ENCODE data around the gene MBP.

The MBP gene

DNA sequence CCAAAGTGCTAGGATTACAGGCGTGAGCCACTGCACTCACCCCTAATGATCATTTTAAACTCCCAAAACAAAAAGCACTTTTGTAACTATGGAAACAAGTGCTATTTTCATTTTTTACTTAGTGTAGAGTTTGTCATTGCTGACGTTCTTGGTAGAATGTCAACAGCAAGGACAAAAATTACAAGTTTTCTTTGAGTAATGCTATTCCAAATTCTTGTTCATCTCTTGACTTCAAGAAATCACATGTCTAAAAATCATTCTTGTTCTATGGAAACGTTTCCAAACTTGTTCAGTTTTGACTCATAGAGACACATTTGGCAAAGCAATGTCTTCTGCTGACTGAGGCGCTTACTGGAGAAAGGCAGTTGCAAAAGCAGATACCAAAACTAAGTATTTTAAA is 82.6 kb downstream of the MBP start:
- H3K27me3 Mint-ChIP-seq (ENCODE audit: low read depth): peaks cover 3% of the 10 kb centered on the region
- no peaks in the 10 kb centered on the region for H3K36me3 Mint-ChIP-seq (ENCODE audit: low read depth)
- TF ChIP-seq, protein P1, sequence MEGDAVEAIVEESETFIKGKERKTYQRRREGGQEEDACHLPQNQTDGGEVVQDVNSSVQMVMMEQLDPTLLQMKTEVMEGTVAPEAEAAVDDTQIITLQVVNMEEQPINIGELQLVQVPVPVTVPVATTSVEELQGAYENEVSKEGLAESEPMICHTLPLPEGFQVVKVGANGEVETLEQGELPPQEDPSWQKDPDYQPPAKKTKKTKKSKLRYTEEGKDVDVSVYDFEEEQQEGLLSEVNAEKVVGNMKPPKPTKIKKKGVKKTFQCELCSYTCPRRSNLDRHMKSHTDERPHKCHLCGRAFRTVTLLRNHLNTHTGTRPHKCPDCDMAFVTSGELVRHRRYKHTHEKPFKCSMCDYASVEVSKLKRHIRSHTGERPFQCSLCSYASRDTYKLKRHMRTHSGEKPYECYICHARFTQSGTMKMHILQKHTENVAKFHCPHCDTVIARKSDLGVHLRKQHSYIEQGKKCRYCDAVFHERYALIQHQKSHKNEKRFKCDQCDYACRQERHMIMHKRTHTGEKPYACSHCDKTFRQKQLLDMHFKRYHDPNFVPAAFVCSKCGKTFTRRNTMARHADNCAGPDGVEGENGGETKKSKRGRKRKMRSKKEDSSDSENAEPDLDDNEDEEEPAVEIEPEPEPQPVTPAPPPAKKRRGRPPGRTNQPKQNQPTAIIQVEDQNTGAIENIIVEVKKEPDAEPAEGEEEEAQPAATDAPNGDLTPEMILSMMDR (IDR thresholded peaks at IDR 0.05; ENCODE audit: unreplicated experiment in 3 of 3): no peak
- no peak overlapping the region for H3K27ac Mint-ChIP-seq
- H3K9me3 Mint-ChIP-seq: no peaks in the 10 kb centered on the region
- no peak overlapping the region for H3K4me3 Mint-ChIP-seq
- H3K4me1 Mint-ChIP-seq: peaks cover 17% of the 10 kb centered on the region

DNA sequence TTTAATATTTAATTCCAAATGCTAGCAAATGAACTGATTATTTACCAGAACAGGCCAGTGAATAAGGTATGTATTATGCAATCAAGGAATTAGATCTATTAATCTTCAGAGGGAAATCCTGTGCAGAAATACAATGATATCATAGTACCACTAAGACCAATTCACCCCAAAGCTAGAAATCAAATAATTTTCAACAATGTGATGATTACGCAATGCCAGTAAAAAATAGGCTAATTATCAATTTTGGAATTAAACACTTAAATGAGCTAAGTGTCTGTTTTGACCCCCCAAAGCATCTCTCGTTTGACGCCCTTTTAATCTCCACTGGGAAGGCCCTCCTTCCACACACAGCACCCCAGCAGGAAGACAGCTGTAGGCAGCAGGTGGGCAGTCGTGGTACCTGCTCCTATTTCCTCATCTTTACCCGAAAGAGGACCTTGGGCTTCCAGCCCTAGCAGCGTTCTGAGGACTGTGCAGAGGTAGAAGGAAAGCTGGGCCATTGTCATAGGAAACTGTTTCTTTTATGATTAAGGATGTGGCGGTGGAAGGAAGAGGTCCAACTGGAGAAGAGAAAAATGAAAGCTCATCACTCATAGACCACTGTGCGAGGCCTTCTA is 84.7 kb downstream of the MBP start:
- Mint-ChIP-seq H3K36me3 (ENCODE audit: low read depth) (no peaks in the 10 kb centered on the region), H3K27me3 (ENCODE audit: low read depth) (peaks cover 8% of the 10 kb centered on the region), H3K27ac (no peak overlapping the region), H3K9me3 (no peaks in the 10 kb centered on the region), H3K4me1 (peaks cover 7% of the 10 kb centered on the region), H3K4me3 (no peak overlapping the region)
- TF ChIP-seq, protein P1 (IDR thresholded peaks at IDR 0.05; ENCODE audit: unreplicated experiment in 3 of 3): no peak

DNA sequence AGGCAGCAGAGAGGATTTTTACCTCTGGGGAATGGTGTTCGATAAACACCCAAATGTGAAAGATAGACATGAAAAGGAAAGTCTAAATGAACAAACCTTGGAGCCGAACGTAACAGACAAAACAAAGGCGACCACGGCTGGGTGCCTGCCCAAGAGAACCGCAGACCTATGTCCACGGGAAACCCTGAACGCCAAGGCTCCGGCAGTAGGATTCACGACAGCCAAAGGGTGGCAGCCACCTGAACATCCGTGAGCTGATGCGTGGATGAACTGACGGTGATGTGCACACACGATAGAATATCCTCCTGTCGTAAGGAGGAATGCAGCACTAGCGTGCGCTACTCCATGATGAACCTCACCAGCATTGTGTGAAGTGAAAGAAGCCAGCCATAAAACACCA is 85.6 kb downstream of the MBP start:
- Mint-ChIP-seq H3K27me3 (ENCODE audit: low read depth) (peaks cover 8% of the 10 kb centered on the region), H3K4me1 (peaks cover 14% of the 10 kb centered on the region), H3K9me3 (no peaks in the 10 kb centered on the region), H3K36me3 (ENCODE audit: low read depth) (no peaks in the 10 kb centered on the region), H3K4me3 (no peak overlapping the region), H3K27ac (no peak overlapping the region)
- TF ChIP-seq, protein P1 (IDR thresholded peaks at IDR 0.05; ENCODE audit: unreplicated experiment in 3 of 3): no peak

DNA sequence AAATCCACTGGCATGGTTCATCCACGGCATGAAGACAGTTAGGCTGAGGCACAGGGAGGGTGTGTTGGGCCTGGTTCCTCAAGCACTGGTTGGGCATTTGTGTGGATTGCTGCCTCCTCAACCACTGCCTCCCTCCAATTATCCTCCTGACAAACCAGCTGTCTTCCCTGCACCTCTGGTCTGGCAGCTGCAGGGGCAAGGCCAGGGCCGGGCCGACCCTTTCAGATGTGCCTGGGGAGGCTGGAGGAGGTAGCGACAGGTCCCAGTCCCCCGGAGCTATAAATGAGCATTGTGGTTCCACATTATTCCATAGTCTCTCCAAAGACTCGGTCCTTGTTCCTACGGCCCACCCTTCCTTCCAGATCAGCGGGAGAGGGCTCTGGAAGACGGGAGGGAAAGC is 86.2 kb downstream of the MBP start:
- Mint-ChIP-seq H3K27ac (no peak overlapping the region), H3K27me3 (ENCODE audit: low read depth) (peaks cover 8% of the 10 kb centered on the region), H3K4me1 (peaks cover 14% of the 10 kb centered on the region), H3K9me3 (no peaks in the 10 kb centered on the region), H3K36me3 (ENCODE audit: low read depth) (no peaks in the 10 kb centered on the region), H3K4me3 (no peak overlapping the region)
- TF ChIP-seq, protein P1 (IDR thresholded peaks at IDR 0.05; ENCODE audit: unreplicated experiment in 3 of 3): no peak

DNA sequence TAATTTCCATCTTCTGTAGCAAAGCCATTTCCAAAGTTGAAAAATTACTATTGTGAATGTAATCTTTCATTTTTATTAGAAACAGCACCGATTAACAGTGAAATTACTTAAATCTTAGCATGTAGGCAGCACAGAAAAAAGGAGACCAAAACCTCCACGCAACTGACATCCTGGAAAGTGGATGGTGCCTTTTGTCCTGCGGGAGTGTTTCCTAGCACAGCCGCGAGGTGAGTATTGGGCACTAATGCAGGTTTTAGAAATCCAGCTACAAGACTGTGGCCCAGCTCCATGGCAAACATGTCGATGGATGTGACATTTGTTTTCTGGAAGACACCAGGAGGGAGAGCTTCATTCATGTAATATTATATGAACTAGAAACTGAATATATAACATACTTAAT is 86.9 kb downstream of the MBP start:
- TF ChIP-seq, protein P1 (IDR thresholded peaks at IDR 0.05; ENCODE audit: unreplicated experiment in 3 of 3): no peak
- H3K4me3 Mint-ChIP-seq: no peak overlapping the region
- H3K4me1 Mint-ChIP-seq: peaks cover 14% of the 10 kb centered on the region
- H3K9me3 Mint-ChIP-seq: no peaks in the 10 kb centered on the region
- H3K27me3 Mint-ChIP-seq (ENCODE audit: low read depth): peaks cover 8% of the 10 kb centered on the region
- H3K36me3 Mint-ChIP-seq (ENCODE audit: low read depth): no peaks in the 10 kb centered on the region
- H3K27ac Mint-ChIP-seq: no peak overlapping the region

All from nephron (organoid).